HG03097 (cell line): Measurements from ENCODE around the gene PCYT1B.
"Not testable (repeated sequence)": the region's sequence is repeated elsewhere in the genome, so short reads cannot be mapped to it uniquely, and the experiment has no call there.

Experiments
- ATAC-seq: cut with Tn5 transposase; IDR thresholded peaks from one replicate; pipeline ENCODE4 v1.9.1; 2021; ENCODE audit not compliant: unreplicated experiment, low FRiP score

The PCYT1B gene

GRCh38 chrX:24646745-24647182 is 383 bp downstream of the PCYT1B start:
- no peak for ATAC-seq

DNA sequence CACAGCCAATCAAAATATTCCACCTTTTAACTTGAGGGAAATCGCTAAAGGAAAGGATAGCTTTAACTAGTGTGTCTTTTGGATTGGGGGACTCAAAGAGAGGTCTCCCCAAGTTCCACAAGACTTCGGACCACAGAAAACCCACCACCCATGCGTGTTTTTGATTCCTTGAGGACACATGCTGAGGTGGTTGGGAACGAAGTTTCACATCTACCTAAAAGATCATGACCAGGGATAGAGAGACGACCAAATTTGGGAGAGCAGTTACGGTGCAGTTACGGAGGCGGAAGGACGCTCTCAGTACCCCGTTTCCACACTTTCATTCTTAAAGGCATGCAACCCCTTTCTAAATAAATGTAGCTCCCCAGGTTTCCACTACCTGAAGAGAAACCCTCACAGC is 1.1 kb downstream of the PCYT1B start:
- no peak for ATAC-seq

GRCh38 chrX:24643116-24643515 is 4.0 kb downstream of the PCYT1B start:
- ATAC-seq: no peak

DNA sequence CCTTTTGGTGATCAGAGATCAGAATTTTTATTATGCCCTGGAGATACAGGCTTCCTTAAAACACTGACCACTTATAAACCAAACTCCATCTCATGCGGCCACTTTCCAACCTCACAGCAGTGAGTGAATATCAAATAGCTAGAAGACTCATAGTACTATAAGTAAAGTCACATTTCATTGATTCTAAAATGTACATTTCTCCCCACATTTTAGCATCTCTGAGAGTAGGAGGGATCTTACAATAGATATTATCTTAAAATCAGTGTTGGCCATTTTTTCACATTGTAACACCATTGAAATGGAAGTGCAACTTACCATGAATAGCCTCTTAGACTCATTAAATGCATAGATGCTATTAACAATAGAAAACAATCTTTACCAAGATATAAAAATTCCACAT is 17.4 kb downstream of the PCYT1B start:
- ATAC-seq: no peak

DNA sequence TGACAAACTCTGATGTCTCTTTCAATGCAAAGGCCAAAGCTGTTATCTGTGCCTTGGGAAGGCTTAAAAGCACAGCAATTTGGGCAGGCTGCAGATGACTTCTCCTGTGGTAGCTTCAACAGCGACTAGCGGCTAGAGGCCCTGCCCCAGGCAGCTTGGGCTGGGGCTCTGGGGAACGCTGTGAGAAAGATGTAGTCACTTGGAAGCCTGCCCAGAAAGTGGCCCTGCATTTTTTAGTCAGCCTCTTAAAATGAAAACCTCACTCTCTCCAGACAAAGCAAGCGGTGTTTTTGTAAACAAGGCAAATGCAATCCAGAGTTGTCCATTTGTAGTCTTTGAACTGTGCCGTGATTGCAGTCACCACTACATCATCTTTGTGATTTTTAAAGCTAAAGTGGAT is 27.5 kb downstream of the PCYT1B start:
- ATAC-seq: no peak

DNA sequence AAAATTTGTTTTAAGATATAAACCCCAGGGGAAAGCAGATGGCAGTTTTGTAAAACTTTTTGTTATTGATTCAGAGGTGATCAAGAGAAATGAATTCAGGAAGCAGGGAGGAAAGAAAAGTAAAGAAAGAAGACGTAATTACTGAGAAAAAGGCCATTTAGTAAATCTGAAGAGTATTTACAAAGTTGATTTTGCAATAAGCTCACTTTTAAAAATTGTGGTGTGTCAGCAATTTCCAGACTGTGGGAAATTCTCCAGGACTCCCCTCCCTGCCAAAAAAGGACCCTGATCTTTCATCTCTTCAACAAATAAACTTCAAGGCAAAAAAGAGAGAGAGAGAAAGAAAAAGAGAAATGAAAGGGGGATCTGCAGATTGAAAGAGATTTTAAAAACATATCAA is 36.6 kb downstream of the PCYT1B start:
- ATAC-seq: no peak

- no peak for ATAC-seq
Measured at GRCh38 chrX:24607616-24608015, 39.5 kb downstream of the PCYT1B start.

GRCh38 chrX:24605941-24606340 is 41.2 kb downstream of the PCYT1B start:
- ATAC-seq: not testable (repeated sequence)

DNA sequence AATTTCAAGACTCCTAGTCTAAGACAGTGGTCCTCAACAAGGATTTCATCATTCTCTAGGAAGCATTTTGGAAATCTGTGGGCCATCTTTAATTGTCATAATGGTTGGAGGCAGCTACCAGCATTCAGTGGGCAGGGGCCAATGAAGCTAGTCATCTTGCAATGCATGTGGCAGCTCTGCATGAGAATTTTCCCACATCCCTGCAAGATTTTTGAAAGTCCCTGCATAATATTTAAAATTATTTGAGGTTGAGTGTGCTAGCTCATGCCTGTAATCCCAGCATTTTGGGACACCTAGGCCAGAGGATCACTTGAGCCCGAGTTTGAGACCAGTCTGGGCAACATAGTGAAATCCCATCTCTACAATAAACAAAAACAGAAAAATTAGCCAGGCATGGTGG is 44.0 kb downstream of the PCYT1B start:
- ATAC-seq: no peak

DNA sequence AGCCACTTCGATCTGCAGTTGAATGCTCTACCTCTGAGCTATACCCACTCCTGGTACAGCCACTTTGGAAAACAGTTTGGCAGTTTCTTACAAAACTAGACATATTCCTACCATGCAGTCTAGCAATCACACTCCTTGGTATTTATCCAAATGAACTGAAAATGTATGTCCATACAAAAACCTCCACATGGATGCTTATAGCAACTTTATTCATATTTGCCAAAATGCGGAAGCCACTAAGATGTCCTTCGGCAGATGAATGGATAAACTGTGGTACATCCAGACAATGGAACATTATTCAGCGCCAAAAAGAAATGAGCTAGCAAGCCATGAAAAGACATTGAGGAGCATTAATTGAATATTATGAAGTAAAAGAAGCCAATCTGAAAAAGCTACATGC is 45.3 kb downstream of the PCYT1B start:
- ATAC-seq: no peak

GRCh38 chrX:24594501-24594900 is 52.6 kb downstream of the PCYT1B start:
- no peak for ATAC-seq

DNA sequence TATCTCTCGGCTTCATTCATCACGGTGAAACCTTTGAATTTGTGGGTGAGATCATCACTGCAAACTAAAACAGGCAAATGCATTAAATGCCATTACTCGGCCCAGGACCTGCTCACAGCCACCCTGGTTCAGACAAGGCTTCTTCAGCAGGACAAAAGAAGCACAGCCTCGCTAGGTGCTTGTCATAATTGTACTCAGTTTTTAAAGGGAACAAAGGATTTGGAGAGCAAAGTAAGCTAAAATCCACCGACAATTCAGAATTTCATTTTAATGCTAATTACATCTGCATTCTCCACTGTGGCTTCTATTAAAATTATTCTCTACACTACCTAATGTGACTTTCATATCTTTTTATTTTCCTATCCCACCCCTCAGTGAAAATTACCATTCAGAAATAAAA is 57.0 kb downstream of the PCYT1B start:
- ATAC-seq: no peak

DNA sequence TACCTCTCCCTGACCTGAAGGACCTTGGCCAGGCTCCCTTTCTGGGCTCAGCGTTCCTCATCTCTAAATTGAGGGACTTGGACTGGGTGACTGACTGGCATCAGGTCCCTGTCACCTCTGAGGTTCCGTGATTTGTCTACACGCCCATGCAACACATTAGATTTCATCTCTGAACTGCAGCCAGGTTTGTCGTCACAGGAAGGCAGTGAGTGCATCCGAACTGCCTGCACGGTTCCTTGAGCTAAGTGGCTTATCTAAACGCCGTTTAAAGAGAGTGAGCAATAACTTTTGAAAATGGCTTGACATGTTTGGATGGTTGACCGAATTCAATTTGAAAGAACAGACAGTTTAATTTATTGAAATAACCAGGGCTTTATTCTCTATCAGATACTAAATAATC is 70.1 kb downstream of the PCYT1B start:
- no peak for ATAC-seq

GRCh38 chrX:24575496-24575895 is 71.7 kb downstream of the PCYT1B start:
- ATAC-seq: no peak

- ATAC-seq: no peak
Measured at GRCh38 chrX:24574743-24575142, 72.4 kb downstream of the PCYT1B start.

- ATAC-seq: no peak
Measured at GRCh38 chrX:24567169-24567568, 80.0 kb downstream of the PCYT1B start.

GRCh38 chrX:24566240-24566639 is 80.9 kb downstream of the PCYT1B start:
- no peak for ATAC-seq

DNA sequence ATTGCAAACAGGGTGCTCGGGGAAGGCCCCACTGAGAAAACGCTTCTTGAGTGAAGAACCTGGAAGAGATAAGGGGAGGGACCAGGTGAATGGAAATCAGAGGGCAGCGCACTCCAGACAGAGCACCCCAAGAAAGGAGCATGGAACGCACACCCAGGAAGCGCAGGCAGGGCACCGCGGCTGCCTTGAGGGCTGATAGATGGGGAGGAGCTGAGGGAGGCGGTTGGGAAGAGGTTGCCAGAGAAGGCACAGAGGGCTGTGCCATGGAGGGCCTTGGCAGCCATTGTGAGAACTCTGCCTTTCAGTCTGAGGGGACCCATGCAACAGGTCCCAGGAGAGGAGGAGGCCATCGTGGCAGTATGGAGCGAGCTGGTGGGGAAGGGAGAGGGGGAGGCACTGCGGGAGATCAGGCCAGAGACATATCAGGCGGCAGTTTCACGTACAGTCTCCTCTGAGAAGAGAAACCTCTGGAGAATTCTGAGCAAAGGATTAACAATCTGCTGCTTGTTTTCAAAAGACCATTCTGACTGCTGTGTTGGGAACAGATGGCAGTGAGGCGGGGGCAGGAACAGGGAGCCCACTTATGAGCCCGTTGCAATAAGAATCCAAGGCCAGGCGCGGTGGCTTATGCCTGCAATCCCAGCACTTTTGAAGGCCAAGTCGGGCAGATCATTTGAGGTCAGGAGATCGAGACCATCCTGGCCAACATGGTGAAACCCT is 83.7 kb downstream of the PCYT1B start:
- ATAC-seq: no peak

DNA sequence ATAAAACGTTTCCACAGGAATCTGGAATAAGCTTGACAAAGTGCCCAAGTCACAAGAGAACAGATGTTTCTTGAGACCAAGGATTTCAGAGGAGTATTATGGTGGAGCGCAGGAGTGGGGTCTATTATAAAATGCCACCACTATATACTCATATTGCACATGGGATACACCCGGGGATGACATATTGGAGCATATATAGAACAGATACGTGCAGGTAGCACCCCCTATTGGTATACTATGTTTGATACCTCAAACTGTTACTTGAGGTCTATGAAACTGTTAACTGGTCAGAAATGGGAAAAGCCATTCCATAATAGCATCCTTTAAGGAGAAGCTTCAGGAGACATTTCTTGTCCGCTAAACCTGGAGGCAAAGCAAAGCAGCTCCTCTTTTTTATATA is 86.0 kb downstream of the PCYT1B start:
- ATAC-seq: no peak

DNA sequence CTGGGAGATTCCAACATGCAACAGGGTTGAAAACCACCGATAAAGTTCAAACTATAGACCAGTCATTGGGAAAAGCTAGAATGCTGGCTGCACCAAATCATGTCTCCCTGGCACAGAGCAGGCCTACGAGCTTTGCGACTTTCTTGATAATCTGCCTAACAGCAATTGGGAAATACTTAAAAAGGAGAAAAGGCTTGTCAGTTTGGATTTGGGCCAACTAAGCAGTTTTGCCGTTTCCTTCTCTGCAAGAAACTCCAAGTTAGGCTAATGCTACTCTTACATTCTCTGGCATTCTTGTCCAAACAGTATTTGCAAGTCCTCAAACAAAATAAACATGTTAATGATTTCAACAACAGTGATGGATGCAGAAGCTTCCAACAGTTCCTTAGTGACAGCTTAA is 94.1 kb downstream of the PCYT1B start:
- no peak for ATAC-seq

DNA sequence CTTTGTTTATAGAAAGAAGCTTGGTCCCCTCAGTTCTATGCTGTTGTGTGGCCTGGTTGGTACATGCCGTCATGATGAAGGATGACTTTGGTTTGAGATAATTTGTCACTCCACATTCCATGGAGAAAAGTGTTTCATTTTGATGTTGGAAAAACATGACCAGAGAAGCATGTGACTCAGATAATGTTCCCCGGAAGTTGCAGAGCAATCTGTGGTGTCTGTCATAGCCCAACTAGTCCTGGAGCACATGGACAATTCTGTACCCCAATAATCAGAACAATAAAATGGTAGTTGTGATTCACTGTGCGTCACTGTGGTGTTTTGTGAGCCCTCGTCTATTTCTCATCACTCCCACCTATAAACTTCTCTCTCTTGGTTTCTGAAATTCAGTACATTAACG is 97.0 kb downstream of the PCYT1B start:
- no peak for ATAC-seq

GRCh38 chrX:24547961-24548360 is 99.2 kb downstream of the PCYT1B start:
- ATAC-seq: no peak

GRCh38 chrX:24542756-24543155 is 104.4 kb downstream of the PCYT1B start:
- no peak for ATAC-seq
